NCI-H82 treated with DMSO at 0.1 percent for 48 hours (cell line): ENCODE measurements around the gene CCDC146.

Experiments
- DNase-seq: peaks from one replicate; lab custom pipeline; 2025; ENCODE audit not compliant: unreplicated experiment; lab: John Stamatoyannopoulos, UW

The CCDC146 gene

GRCh38 chr7:77281780-77282478, 159.5 kb downstream of the CCDC146 start:
- no peak for DNase-seq

GRCh38 chr7:77282897-77283296, 160.5 kb downstream of the CCDC146 start:
- no peak for DNase-seq

GRCh38 chr7:77284005-77284404, 161.6 kb downstream of the CCDC146 start:
- no peak for DNase-seq

- no peak for DNase-seq
These were observed 162.2 kb downstream of the CCDC146 start for GRCh38 chr7:77284616-77285015.

- DNase-seq, result no peak
These were observed 166.4 kb downstream of the CCDC146 start for GRCh38 chr7:77288676-77289320.

GRCh38 chr7:77289387-77289786, 167.0 kb downstream of the CCDC146 start:
- no peak for DNase-seq

GRCh38 chr7:77290425-77290824, 168.0 kb downstream of the CCDC146 start:
- DNase-seq, result no peak

- no peak for DNase-seq
These were observed 170.6 kb downstream of the CCDC146 start for GRCh38 chr7:77293046-77293445.

- DNase-seq, result no peak
These were observed 173.1 kb downstream of the CCDC146 start for GRCh38 chr7:77295549-77295948.

- DNase-seq, result no peak
These were observed 184.0 kb downstream of the CCDC146 start for GRCh38 chr7:77306231-77307067.

GRCh38 chr7:77308792-77309191, 186.4 kb downstream of the CCDC146 start:
- DNase-seq, result no peak

- no peak for DNase-seq
These were observed 187.4 kb downstream of the CCDC146 start for GRCh38 chr7:77309714-77310220.

GRCh38 chr7:77310982-77311381, 188.6 kb downstream of the CCDC146 start:
- DNase-seq, result no peak

- no peak for DNase-seq
These were observed 190.7 kb downstream of the CCDC146 start for GRCh38 chr7:77313085-77313484.

- no peak for DNase-seq
These were observed 191.6 kb downstream of the CCDC146 start for GRCh38 chr7:77313876-77314480.

- no peak for DNase-seq
These were observed 192.8 kb downstream of the CCDC146 start for GRCh38 chr7:77315182-77315591.

- DNase-seq, result no peak
These were observed 194.0 kb downstream of the CCDC146 start for GRCh38 chr7:77316219-77316978.

GRCh38 chr7:77318019-77318418, 195.6 kb downstream of the CCDC146 start:
- no peak for DNase-seq

GRCh38 chr7:77320137-77320536, 197.7 kb downstream of the CCDC146 start:
- peak; percentile 47 for DNase-seq

- DNase-seq, result no peak
These were observed 198.3 kb downstream of the CCDC146 start for GRCh38 chr7:77320714-77321113.
